Right hindlimb (tissue), 1 donor: ENCODE results near the gene PBRM1.

ENCODE experiments used
- DNase-seq: peaks from one replicate; pipeline ENCODE4 v3.0.0-alpha.2; 2018

Gene PBRM1

DNA sequence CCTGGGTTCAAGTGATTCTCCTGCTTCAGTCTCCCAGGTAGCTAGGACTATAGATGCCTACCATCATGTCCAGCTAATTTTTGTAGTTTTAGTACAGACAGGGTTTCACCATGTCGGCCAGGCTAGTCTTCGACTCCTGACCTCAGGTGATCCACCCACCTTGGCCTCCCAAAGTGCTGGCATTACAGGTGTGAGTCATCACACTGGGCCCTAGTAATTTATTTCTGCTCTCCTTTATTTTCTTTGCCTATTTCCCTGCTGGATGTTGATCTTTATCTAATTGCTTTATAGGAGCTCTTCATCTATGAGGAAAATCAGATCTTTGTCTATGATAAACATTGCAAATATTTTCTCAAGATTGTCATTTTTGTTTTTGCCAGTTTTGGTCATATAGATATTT is 117.6 kb downstream of the PBRM1 start:
- DNase-seq = no peak

DNA sequence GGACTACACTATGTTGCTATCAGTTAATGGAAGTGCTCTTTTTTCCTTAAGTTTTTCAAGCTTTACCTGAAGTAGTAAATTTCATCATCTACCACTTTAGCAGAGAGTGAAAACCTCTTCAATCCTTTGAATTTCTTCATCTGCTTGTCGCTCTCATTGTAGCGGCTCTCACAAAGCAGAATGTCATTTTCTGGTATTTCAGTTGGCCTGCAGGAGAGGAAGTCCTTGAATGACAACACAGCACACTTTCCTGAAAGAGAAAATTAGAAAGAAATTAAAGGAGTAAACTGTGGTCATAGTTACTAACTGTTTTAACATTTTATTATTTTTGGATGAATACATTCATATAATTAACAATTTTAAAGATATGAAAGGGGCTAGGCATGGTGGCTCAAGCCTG is 121.7 kb downstream of the PBRM1 start:
- no peak for DNase-seq

GRCh38 chr3:52561028-52561747 is 124.5 kb downstream of the PBRM1 start:
- DNase-seq = no peak

GRCh38 chr3:52558436-52558835 is 127.3 kb downstream of the PBRM1 start:
- no peak for DNase-seq

DNA sequence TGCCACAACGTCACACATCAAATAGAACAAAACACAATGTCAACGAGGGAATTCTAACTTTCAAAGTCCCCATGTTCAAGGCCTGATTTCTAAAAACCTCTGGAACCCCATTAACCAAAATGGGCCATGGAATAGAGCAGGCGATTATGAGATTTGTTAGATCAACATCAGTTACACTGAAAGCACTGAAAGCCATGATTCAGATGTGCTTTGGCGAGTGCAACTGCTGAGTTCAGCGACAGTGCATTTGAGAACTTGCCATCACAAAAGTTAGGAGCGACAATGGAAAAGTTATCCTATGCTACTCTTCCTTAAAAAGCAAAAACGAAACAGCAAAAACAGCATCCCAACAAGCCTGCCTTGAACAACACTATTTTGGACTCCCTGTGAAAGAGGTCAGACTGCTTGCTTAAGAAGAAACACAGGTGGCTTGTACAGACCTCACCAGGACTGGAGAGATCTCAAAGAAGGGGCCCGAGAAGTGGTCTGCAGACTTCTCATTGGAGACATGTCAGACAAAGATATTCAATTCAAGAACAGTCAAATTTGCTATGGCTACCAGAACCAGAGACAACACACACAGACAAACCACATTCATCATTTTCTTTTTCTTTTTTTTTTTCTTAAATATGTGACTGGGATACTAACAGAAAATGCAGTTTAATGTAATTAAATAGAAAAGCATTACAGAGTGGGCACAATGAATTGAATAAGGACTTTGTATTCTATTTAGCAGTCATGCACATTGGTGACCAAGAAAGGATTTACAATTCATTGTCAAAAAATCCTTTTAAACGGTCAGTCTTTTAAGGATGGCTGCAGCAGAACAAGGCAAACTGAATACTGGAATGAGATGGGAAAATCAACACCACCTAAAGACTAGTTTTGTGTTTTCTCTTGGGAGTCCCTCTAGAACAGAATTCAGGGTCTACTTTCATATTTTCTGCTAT is 128.4 kb downstream of the PBRM1 start:
- no peak for DNase-seq

DNA sequence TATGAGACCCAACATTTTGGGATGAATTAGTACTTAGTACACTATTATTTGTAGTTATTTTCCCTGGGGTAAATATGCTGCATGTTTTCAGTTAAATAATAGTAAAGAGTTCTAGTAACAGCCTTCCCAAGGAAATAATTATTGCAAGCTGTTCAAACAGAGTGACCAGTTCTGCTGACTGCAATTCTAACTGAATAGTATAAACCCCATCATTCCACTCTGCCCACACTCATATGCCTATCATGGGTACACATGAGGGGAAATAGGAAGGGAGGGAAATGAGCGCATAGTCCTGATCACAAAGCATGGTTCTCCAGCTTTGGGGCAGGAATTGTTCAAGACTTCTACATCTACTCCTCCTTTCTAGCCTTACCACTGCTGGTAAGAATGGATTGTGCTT is 130.7 kb downstream of the PBRM1 start:
- no peak for DNase-seq

DNA sequence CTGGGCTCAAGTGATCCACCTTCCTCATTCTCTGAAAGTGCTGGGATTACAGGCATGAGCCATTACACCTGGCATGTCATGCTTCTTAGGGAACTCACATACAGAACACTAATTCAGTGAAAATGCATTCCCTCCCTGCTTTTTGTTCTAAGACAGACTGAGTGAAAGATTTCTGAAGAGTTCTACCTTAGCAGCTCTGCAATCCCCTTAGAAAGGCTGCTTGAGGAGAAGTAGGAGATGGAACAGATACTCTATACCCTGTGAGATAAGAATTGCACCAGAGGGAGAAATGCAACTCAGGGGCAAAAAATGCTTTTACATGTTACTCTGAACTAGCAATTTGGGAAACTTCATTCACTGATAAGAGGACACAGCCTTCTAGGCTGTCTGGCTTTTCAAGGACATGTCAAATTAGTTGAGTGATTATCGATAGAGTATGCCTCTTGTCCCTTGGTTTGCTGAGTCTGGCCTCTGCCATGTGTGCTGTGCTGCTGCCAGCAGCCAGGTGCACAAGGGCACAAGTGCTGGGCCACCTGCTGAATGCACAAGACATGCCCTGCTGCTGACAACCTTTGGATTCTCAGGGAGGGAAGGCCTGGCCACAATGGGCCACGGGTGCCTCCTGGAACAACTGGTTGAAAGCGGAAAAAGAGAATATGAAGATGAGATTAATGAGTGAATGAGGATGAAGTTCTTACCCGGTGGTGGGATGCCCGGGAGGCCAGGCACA is 131.5 kb downstream of the PBRM1 start:
- DNase-seq = no peak

DNA sequence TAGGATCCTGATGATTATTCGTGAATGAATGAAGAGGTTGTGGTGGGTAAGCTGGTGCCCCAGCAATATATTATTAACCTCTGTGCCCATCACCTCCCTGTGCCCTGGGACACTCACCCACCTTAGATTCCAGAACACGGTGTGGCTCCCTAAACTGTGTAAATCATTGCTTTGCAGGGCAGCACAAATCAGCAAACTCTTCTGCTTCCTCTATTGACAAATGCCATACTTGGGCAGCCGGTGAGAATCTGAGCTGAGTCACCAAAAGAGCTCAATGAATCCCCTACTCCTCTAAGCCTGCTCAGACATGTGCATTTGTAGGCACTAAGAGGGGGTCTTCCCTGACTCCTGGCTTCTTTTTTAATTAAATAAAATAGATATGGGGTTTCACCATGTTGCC is 133.6 kb downstream of the PBRM1 start:
- DNase-seq = no peak

GRCh38 chr3:52551118-52551517 is 134.6 kb downstream of the PBRM1 start:
- no peak for DNase-seq

GRCh38 chr3:52547143-52547542 is 138.6 kb downstream of the PBRM1 start:
- no peak for DNase-seq

- DNase-seq = no peak
Observed at GRCh38 chr3:52546111-52546901, 139.4 kb downstream of the PBRM1 start.

- no peak for DNase-seq
Observed at GRCh38 chr3:52544937-52545336, 140.8 kb downstream of the PBRM1 start.

- DNase-seq = no peak
Observed at GRCh38 chr3:52541050-52541449, 144.7 kb downstream of the PBRM1 start.

- DNase-seq = no peak
Observed at GRCh38 chr3:52539010-52539653, 146.6 kb downstream of the PBRM1 start.

DNA sequence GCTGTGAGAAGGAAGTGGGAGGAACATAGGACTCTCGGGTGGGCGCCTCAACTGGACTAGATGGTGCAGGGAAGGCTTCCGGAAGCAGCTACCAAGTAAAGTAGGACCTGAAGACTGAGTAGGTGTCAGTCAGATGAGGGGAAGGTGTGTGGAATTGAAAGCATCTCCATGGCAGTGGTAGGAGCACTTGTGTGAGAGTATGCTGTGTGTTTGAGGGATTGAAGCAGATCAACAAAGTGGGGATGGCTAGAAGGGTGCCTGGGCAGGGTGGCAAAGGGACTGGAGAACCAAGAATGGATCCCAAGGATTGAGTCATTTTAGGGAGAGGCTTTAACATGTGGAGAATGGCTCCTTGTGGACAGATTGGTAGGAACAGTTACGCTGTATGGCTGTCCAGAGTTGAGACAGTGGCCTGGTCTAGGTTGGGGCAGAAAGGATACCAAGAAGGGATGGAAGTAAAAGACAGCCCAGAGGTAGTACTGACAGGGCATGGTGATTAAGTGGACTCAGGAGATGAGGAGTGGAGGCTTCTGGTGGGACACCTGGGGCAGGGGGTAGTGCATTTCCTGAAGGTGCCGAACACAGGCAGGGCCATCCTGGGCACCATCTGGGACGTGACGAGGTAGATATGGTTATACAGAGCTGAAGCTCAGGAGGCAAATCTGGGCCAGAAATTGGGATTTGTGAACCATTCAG is 147.8 kb downstream of the PBRM1 start:
- no peak for DNase-seq

GRCh38 chr3:52537165-52537620 is 148.5 kb downstream of the PBRM1 start:
- no peak for DNase-seq

DNA sequence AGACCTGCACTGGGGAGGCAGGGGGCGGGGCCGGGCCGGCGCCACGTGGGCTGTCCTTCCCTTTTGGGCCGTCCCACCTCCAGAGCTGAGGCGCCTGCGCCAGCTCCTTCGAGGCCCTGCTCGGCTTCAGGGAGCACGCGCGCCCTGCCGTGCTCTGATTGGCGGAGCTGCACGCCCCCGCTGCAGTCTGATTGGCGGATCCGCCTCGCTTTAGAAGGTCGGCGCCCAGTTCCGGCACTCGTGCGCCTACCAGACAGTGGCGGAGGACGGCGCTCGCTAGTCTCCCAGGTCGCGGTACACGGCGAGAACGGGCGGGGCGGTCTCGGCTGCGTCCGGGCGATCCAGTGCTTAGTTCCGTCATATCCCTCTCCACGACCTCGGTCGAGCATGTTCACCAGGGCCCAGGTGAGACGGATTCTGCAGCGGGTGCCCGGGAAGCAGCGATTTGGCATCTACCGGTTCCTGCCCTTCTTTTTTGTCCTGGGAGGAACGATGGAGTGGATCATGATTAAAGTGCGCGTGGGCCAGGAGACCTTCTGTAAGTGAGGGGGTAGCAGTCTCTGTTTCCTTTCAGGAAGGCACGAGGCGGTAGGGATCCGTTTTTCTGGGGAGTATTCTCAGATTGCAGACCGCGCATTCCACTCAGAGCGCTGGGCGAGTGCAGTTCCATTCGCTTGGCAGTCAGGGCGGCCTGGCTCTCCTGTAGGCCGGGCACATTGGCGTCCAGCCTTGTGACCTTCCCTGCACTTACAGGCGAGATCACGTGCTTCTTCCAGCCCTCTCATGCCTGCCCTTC is 149.1 kb downstream of the PBRM1 start, which contains the start of gene UQCC5:
Gene UQCC5, plus strand, starts transcription at position 237 of the 796 bp plus-strand sequence. Its CDS starts 151 bp downstream, at position 388.
- DNase-seq = peak; percentile 99

GRCh38 chr3:52536112-52536368 is 149.7 kb downstream of the PBRM1 start:
- no peak for DNase-seq

GRCh38 chr3:52535411-52536111 is 150.2 kb downstream of the PBRM1 start:
- DNase-seq = peak; percentile 12
